H9 (cell line): ENCODE measurements around the gene WNT5B. TPM values are rescaled to one million over a fixed set of nuclear protein-coding genes. Genes with fewer than 3 reads are reported as not detected.

Experiments
- DNase-seq: peaks from one replicate; pipeline ENCODE4 v3.0.0-alpha.2; 2017
- H2AFZ ChIP-seq: one replicate; pipeline ENCODE4 v1.6.1; 2013; ENCODE audit warnings: mild to moderate bottlenecking, low read length, control low read depth, moderate library complexity
- H2AK5ac ChIP-seq: 2 replicates; pipeline ENCODE4 v1.6.1; 2013; ENCODE audit warnings: low read length, control low read depth, mixed read lengths; ENCODE audit not compliant: insufficient read length
- H2BK120ac ChIP-seq: one replicate; pipeline ENCODE4 v1.6.1; 2013; ENCODE audit warnings: low read depth, mild to moderate bottlenecking, low read length, control low read depth, inconsistent platforms; ENCODE audit not compliant: poor library complexity, severe bottlenecking
- H2BK12ac ChIP-seq: 2 replicates; pipeline ENCODE4 v1.6.1; 2013; ENCODE audit warnings: low read length, control low read depth, mixed read lengths, low read depth; ENCODE audit not compliant: insufficient read length
- H2BK15ac ChIP-seq: 2 replicates; pipeline ENCODE4 v1.6.1; 2013; ENCODE audit warnings: low read depth, low read length, control low read depth
- H2BK20ac ChIP-seq: one replicate; pipeline ENCODE4 v1.6.1; 2013; ENCODE audit warnings: low read depth, mild to moderate bottlenecking, low read length, control low read depth, inconsistent platforms; ENCODE audit not compliant: poor library complexity, severe bottlenecking
- H2BK5ac ChIP-seq: 2 replicates; pipeline ENCODE4 v1.6.1; 2013; ENCODE audit warnings: low read length, control low read depth, mixed read lengths; ENCODE audit not compliant: insufficient read length
- H3K14ac ChIP-seq: 2 replicates; pipeline ENCODE4 v1.6.1; 2013; ENCODE audit warnings: low read length, control low read depth; ENCODE audit not compliant: insufficient read depth
- H3K18ac ChIP-seq: 2 replicates; pipeline ENCODE4 v1.6.1; 2013; ENCODE audit warnings: low read depth, mild to moderate bottlenecking, mixed read lengths, low read length, control low read depth; ENCODE audit not compliant: insufficient read length
- H3K23ac ChIP-seq: 2 replicates; pipeline ENCODE4 v1.6.1; 2013; ENCODE audit warnings: low read length, control low read depth, mixed read lengths, low read depth; ENCODE audit not compliant: insufficient read length
- H3K23me2 ChIP-seq: 2 replicates; pipeline ENCODE4 v1.6.1; 2013; ENCODE audit warnings: low read depth, mild to moderate bottlenecking, mixed read lengths, low read length, control low read depth; ENCODE audit not compliant: insufficient read length, poor library complexity, severe bottlenecking
- H3K27ac ChIP-seq: 2 replicates; pipeline ENCODE4 v1.5.1; 2013; ENCODE audit warnings: low read length, control low read depth, mixed read lengths, low read depth; ENCODE audit not compliant: insufficient read length
- H3K27me3 ChIP-seq: 2 replicates; pipeline ENCODE4 v1.6.1; 2013; ENCODE audit warnings: low read length, control low read depth, inconsistent platforms; ENCODE audit not compliant: insufficient read depth
- H3K4ac ChIP-seq: 2 replicates; pipeline ENCODE4 v1.6.1; 2013; ENCODE audit warnings: low read depth, mild to moderate bottlenecking, control low read depth, inconsistent platforms, low read length, moderate library complexity
- H3K4me1 ChIP-seq: 2 replicates; pipeline ENCODE4 v1.6.1; 2013; ENCODE audit warnings: low read length, control low read depth, inconsistent platforms; ENCODE audit not compliant: insufficient read depth
- H3K4me2 ChIP-seq: 2 replicates; pipeline ENCODE4 v1.6.1; 2013; ENCODE audit warnings: low read length, control low read depth, mixed read lengths; ENCODE audit not compliant: insufficient read length, insufficient read depth
- H3K56ac ChIP-seq: 2 replicates; pipeline ENCODE4 v1.6.1; 2013; ENCODE audit warnings: low read depth, mild to moderate bottlenecking, mixed read lengths, low read length, control low read depth; ENCODE audit not compliant: insufficient read length
- H3K79me1 ChIP-seq: 2 replicates; pipeline ENCODE4 v1.6.1; 2013; ENCODE audit warnings: low read depth, mild to moderate bottlenecking, moderate library complexity, low read length, control low read depth, inconsistent platforms; ENCODE audit not compliant: insufficient read depth, poor library complexity, severe bottlenecking
- H3K79me2 ChIP-seq: 2 replicates; pipeline ENCODE4 v1.6.1; 2013; ENCODE audit warnings: low read length, control low read depth, inconsistent platforms; ENCODE audit not compliant: insufficient read depth
- H3K9ac ChIP-seq: 2 replicates; pipeline ENCODE4 v1.6.1; 2013; ENCODE audit warnings: low read length, control low read depth, mixed read lengths; ENCODE audit not compliant: insufficient read length; ENCODE audit errors: extremely low read depth
- H3K9me3 ChIP-seq: one replicate; pipeline ENCODE4 v1.6.1; 2013; ENCODE audit warnings: low read depth, low read length, inconsistent platforms; ENCODE audit not compliant: control insufficient read depth
- H3T11ph ChIP-seq: one replicate; pipeline ENCODE4 v1.6.1; 2013; ENCODE audit warnings: mild to moderate bottlenecking, low read length, control low read depth, inconsistent platforms
- H4K20me1 ChIP-seq: one replicate; pipeline ENCODE4 v1.6.1; 2013; ENCODE audit not compliant: control insufficient read depth, insufficient read length, insufficient read depth
- H4K5ac ChIP-seq: 2 replicates; pipeline ENCODE4 v1.6.1; 2013; ENCODE audit warnings: low read depth, mild to moderate bottlenecking, mixed read lengths, low read length, control low read depth; ENCODE audit not compliant: insufficient read length
- H4K8ac ChIP-seq: replicated peaks from 2 replicates; pipeline ENCODE4 v1.6.1; 2013; ENCODE audit warnings: low read length, control low read depth, mixed read lengths, low read depth; ENCODE audit not compliant: insufficient read length
- H4K91ac ChIP-seq: 2 replicates; pipeline ENCODE4 v1.6.1; 2013; ENCODE audit warnings: low read depth, mild to moderate bottlenecking, moderate library complexity, mixed read lengths, low read length, control low read depth; ENCODE audit not compliant: insufficient read length
- H3K27ac Mint-ChIP-seq, 3 experiments: 2 replicates in 2 of 3; 3 replicates in 1 of 3; pipeline ENCODE4 v1.8.0; 2020 to 2021; ENCODE audit warnings: mixed read lengths in 3 of 3, mild to moderate bottlenecking in 1 of 3, moderate library complexity in 1 of 3
- H3K27me3 Mint-ChIP-seq: 2 replicates; pipeline ENCODE4 v1.8.0; 2021; ENCODE audit warnings: low read depth, mild to moderate bottlenecking, moderate library complexity, mixed read lengths
- H3K36me3 Mint-ChIP-seq, 3 experiments: 2 replicates in 2 of 3; 3 replicates in 1 of 3; pipeline ENCODE4 v1.8.0; 2020 to 2021; ENCODE audit warnings: low read depth in 3 of 3, mixed read lengths in 3 of 3; ENCODE audit not compliant: insufficient read depth in 1 of 3
- H3K4me1 Mint-ChIP-seq, 2 experiments: 2 replicates each; pipeline ENCODE4 v1.8.0; 2020; ENCODE audit warnings: mixed read lengths in 2 of 2
- H3K4me3 Mint-ChIP-seq, 2 experiments: 2 replicates in 1 of 2; 3 replicates in 1 of 2; pipeline ENCODE4 v1.8.0; 2020 to 2021; ENCODE audit warnings: mild to moderate bottlenecking in 2 of 2, mixed read lengths in 2 of 2, moderate library complexity in 1 of 2
- H3K9me3 Mint-ChIP-seq, 2 experiments: 2 replicates in 1 of 2; 3 replicates in 1 of 2; pipeline ENCODE4 v1.8.0; 2020; ENCODE audit warnings: mild to moderate bottlenecking in 2 of 2, mixed read lengths in 2 of 2, moderate library complexity in 1 of 2
- WGBS: extraction: QIAGEN DNeasy Blood & Tissue Kit; methylation state at CpG from one replicate; pipeline ENCODE4 v1.1.7; 2013; ENCODE audit warnings: missing lambda C conversion rate, low lambda C conversion rate, mixed read lengths; ENCODE audit not compliant: insufficient read length; ENCODE audit errors: extremely low coverage; 5-methylcytosine and 5-hydroxymethylcytosine counted together
- total RNA-seq: library from RNA; stranded (reverse); gene quantifications from 2 replicates; pipeline ENCODE4 v1.2.1, GENCODE V29; 2021
- TF ChIP-seq, protein P1 (sequence below): fragments of 200-600 bp; sonication (generic); conservative IDR thresholded peaks from 3 replicates; pipeline ENCODE4 v1.8.0; 2021; ENCODE audit warnings: antibody characterized with exemption, mild to moderate bottlenecking

Gene WNT5B
- total RNA-seq, 1 experiment from 2014 or later: 1.5 TPM

DNA sequence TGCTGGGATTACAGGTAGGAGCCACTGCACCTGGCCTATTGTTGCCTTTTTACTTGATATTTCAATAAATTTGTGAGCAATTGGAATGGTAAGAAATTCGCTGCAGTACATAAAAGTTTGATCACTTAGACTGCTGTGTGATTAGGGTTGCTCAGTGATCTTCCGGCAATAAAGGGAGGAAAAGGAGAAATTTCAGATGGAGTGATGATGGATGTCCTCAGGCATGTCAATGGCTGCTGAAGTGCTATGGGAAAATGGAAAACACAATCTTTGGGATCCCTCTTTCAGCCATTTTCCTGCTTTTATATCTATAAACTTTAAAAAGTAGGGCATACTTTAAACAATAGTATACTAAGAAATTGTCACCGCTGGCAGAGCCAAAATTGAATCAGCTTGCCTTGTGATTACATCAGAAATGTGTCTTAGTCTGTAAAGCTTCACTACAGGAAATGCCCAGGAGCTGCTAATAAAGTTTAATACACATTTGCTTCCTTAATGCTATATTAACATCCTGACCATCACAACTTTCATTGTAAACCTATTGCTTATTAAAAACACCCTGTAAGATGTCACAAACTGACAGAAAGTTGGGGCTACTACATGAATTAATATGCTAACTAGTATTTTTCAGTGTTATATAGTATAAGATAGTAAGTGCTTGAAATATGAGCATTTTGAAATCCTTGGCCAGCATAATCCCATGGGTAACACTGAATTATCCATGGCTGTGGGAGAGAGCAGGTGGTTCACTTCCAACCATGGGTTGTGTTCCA is 20.9 kb upstream of the WNT5B start:
- Mint-ChIP-seq H3K36me3 (no peaks in the 10 kb centered on the region), H3K9me3 (no peaks in the 10 kb centered on the region), H3K4me1 (peaks cover 9 to 14% of the 10 kb centered on the region in 2 experiments), H3K27me3 (peaks cover 57% of the 10 kb centered on the region), H3K4me3 (no peak overlapping the region), H3K27ac (no peak overlapping the region)
- no peak overlapping the region for H2AK5ac ChIP-seq
- no peak overlapping the region for H4K5ac ChIP-seq
- no peak overlapping the region for H2BK20ac ChIP-seq
- no peak overlapping the region for H3K4ac ChIP-seq
- no peak overlapping the region for H2BK15ac ChIP-seq
- no peak overlapping the region for H3K14ac ChIP-seq
- H3K4me1 ChIP-seq: 0 out of 2 replicates have a peak, but pooled peaks cover 2% of the 10 kb centered on the region
- no peak overlapping the region for H3K9ac ChIP-seq
- peaks cover 6% of the 10 kb centered on the region for H3K23me2 ChIP-seq
- no peaks in the 10 kb centered on the region for H3K9me3 ChIP-seq
- TF ChIP-seq, protein P1, sequence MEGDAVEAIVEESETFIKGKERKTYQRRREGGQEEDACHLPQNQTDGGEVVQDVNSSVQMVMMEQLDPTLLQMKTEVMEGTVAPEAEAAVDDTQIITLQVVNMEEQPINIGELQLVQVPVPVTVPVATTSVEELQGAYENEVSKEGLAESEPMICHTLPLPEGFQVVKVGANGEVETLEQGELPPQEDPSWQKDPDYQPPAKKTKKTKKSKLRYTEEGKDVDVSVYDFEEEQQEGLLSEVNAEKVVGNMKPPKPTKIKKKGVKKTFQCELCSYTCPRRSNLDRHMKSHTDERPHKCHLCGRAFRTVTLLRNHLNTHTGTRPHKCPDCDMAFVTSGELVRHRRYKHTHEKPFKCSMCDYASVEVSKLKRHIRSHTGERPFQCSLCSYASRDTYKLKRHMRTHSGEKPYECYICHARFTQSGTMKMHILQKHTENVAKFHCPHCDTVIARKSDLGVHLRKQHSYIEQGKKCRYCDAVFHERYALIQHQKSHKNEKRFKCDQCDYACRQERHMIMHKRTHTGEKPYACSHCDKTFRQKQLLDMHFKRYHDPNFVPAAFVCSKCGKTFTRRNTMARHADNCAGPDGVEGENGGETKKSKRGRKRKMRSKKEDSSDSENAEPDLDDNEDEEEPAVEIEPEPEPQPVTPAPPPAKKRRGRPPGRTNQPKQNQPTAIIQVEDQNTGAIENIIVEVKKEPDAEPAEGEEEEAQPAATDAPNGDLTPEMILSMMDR: no peak
- H3K23ac ChIP-seq: no peak overlapping the region
- H3K4me2 ChIP-seq: no peak overlapping the region
- H2BK5ac ChIP-seq: no peak overlapping the region
- peaks cover 2% of the 10 kb centered on the region; the same call in 1 of the 2 replicates for H3K27me3 ChIP-seq
- H4K91ac ChIP-seq: no peak overlapping the region
- H2AFZ ChIP-seq: no peak overlapping the region
- no peaks in the 10 kb centered on the region for H4K20me1 ChIP-seq
- WGBS: no CpG with 5 or more reads among the region's 3 CpGs
- no peak overlapping the region for H2BK120ac ChIP-seq
- no peak overlapping the region for H3K18ac ChIP-seq
- no peak overlapping the region for H3K56ac ChIP-seq
- no peaks in the 10 kb centered on the region for H3K79me1 ChIP-seq
- H3K79me2 ChIP-seq: no peaks in the 10 kb centered on the region
- no peak overlapping the region for H3T11ph ChIP-seq
- H2BK12ac ChIP-seq: no peak overlapping the region
- no peak overlapping the region for H3K27ac ChIP-seq
- peak; percentile 11 for DNase-seq
- no peak overlapping the region for H4K8ac ChIP-seq
